GM21723 (cell line): Measurements from ENCODE around the gene S100A10.

Source experiments
- ATAC-seq: cut with Tn5 transposase; IDR thresholded peaks from one replicate; pipeline ENCODE4 v1.9.1; 2021; ENCODE audit warnings: mild to moderate bottlenecking, moderate library complexity; ENCODE audit not compliant: unreplicated experiment

Gene S100A10

DNA sequence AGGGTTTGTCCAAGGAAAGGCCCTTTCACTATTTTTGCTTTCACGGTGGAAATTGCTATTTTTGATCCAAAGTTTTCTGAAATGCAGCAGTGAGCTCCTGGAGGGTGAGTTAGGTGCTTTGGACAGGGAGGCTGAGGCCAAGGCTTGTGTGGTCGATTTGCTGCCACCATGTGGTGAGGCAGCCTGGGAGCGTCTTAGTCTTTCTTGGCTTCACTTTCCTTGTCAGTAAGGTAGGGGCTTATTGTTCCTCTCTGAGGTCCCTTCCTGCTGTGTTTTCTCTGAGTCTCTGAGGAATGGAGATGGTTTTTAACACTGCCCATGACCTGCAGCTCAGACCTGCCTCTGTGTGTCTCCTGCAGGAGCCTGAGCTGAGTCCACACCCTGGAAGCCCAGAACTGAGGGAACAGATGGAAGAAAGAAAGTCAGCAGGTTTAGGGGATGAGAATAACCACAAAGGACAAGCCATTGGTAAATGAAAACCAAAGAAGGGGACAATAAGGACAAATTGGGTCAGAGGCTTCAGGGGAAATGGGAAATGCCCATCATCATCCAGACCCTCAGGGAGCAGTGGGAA is 20.1 kb upstream of the S100A10 start:
- ATAC-seq: no peak

DNA sequence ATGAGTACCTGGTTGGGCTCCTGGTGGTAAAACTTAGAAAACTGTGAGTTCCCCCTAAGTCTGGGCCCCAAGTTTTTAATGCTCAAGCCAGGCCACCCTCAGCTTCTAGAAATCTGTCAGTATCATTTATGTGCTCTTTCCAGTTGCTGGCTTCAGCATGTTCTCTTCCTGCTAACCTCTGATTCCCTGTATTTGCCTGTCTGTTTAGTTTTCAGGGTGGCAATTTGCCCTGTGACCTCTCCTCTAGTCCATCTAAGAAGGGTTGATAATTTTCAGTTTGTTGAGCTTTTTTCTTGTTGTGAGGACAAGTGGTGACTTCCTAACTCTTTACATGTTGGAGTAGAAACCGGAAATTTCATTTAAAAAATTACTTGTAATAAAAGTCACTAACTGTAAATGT is 16.0 kb upstream of the S100A10 start:
- no peak for ATAC-seq

- ATAC-seq: no peak
Measured at GRCh38 chr1:152007047-152007446, 13.4 kb upstream of the S100A10 start.

- ATAC-seq: no peak
Measured at GRCh38 chr1:152005360-152005912, 11.8 kb upstream of the S100A10 start.

DNA sequence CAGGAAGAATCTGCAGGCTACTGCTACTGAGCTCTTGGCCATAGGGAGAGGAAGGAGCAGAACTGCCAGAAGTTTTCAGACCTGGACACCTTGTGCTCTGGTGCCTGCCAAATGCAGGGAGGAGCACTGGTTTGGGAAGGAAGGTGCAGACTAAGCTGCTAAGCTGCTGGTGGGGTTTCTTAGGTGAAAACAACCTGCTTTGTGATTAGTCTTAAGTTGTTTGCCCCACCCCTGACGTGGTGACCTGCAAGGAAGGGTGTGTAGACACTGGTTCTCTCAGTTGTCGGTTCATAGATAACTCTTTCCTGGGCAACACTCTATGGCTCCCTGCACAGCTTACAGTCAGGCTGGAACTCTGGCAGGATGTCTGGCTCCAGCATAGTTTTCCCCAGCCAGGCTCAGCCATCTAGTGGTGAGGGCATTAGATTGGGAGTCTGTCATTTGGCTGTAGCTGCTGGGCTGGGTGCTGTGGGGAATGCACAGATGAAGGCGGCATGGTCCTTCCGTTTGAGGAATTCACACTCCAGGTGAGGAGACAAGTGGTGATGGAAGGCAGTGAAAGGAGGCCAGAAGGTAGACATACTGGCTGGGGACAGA is 10.3 kb upstream of the S100A10 start:
- no peak for ATAC-seq

GRCh38 chr1:152002960-152003359 is 9.3 kb upstream of the S100A10 start:
- no peak for ATAC-seq

DNA sequence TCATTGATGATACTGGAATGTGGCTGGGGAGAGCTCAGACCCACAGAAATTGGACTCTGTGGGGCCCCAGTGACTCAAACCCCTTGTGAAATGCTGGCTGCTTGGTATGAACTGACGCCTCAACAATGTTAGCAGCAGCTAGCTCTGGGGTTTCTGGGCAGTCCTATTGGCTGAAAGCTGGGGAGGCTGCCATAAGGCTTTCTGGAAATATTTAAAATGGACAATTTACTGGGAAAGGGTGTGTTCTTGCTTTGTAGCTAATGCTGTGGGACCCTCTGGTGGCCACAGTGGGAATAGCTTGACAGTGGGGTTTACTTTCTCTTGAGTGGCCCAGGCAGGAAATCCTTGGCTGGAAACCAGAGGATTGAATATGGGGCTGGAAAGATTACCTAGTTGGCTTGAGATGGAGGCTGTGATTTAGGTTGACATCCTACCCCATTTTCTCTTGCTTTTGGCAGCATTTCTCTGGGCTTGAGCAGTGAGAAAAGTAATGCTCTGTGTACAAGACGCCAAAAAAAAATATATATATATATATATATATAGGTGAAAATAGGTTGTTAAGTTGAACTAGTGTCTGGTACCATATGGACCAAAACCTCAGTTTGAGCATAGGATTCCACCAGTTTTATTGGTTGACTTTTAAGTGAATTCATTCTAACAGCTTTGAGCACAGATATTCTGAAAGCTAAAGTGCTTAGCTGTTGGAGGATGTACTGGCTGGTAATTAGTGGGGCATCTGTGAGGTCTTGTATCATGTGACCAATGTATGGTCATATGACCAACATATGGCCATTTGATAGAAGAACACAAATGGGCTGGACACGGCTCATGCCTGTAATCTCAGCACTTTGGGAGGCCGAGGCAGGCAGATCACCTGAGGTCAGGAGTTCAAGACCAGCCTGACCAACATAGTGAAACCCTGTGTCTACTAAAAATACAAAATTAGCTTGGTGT is 8.2 kb upstream of the S100A10 start:
- no peak for ATAC-seq

DNA sequence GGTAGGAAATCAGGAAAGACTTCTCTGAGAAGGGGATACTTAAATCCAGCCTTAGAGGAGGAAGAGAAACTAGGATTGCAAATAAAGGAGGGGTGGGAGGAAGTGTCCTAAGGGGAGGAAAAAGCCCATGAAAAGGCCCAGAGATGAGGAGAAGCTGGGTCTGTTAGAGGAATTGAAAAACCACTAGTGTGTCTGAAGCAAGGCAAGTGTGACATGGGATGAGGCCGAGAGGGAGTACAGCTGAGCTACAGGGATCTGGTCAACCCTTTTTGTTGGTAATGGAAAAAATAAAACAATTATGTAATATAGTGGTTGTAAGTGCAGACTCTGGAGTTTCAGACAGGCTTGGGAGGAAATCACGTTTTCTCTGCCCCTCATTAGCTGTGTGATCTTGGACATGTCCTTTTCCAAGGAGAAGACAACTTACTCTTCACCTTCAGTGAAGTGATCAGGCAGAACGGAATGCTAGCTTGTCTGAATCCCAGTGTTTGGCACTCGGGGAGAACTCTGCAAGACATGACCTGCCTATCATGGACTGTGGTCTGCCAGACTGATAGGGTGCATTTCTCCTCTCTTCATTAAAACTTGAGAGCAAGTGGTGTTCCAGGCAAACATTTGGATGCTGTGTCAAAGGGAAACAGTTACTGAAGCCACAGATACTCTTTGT is 7.4 kb upstream of the S100A10 start:
- ATAC-seq: no peak

GRCh38 chr1:151998611-151999362 is 5.1 kb upstream of the S100A10 start:
- no peak for ATAC-seq

DNA sequence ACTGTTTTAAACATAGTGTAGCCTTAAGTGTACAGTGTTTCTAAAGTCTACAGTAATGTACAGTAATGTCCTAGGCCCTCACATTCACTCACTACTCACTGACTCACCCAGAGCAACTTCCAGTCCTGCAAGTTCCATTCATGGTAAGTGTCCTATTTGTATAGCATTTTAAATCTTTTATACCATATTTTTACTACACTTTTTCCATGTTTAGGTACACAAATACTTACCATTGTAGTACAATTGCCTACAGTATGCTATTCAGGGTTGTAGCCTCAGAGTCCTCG is 3.6 kb upstream of the S100A10 start:
- ATAC-seq: no peak

DNA sequence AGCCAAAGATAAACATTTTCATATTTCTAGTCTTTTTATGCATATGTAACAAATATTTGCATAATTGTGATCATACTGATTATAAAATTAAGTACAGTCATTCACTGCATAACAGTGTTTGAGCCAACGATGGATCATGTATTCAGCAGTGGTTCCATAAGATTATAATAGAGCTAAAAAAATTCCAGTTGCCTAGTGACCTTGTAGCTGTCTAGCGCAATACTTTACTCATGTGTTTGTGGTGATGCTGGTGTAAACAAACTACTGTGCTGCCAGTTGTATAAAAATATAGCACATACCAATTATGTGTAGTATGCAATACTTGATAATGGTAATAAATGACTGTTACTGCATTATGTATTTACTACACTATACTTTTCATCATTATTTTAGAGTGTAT is 2.1 kb upstream of the S100A10 start:
- ATAC-seq: no peak

GRCh38 chr1:151994956-151995355 is 1.3 kb upstream of the S100A10 start:
- ATAC-seq: no peak

DNA sequence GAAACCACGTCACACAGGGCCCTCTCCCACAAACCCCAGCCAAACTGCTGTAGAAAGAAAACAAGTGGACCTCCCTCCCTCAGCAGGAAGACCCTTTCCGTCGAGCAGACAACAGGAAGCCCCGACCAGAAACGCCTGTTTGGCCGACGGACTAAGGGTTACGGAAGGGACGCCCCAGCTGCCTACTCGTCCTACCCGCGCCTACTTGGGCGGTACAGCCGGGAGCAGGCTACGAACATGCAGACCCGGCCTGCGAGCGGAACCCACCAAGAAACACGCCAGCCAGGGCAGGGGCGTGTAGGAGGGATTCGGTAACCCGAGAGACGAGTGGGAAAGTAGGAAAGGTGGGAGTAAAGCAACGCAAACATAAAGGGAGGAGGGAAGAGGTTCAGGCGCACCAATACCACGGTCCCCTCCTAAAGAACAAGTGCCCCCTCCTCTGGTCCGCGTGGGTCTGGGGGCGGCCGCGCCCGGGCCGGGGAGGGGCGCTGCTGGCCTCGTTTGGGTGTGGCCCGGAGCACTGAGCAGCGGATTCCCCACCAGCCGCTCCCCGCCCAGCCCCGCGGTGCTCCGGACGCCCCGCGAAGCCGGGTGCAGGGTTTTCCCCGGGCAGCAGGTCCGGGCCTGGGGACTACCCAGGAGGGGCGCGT is 450 bp downstream of the S100A10 start:
- ATAC-seq: no peak

- ATAC-seq: no peak
Measured at GRCh38 chr1:151992303-151993083, 1.2 kb downstream of the S100A10 start.

DNA sequence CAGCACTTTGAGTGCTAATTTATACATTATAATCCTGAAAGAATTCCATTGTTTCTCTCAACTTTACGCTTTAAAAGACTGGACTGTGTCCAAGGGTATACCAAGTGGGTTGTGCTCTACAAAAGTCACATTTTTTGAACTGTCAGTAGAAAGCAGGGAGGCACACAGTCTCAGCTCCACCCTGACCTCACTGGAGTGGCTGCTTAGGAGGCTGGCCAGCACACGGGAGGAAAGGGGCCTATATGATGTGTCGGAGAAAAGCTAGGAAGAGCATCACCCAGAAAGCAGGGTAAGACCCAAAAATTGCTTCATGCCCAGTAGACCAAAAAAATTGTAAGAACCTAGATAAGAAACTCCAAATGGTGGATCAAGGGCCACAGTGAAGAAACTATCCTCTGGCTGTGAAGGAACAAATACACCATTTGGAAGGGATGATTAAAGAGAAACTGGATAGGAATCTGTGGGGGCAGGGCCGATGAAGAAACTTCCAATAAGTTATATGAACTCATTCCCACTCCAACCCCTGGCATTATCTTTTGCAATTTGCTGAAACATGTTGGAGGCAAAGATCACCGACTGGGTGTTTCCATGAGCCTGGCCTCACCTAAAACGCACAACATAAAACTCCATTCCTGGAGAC is 1.9 kb downstream of the S100A10 start:
- no peak for ATAC-seq

DNA sequence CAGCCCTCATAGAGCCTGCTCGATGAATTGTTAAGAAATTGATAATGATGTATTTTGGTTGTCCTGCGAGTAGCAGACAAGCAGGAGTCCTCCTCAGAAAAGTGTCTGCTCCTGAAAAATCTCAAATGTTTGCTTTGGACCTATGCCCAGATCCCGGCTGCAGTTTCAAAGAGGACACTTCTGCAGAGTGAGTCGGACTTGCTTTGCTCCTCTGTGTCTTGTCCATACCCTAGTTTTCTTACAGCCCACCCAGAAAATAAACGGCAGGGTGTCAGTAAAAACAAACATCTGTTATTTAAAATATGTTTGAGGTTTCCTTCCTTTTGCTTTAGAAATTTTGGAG is 2.8 kb downstream of the S100A10 start:
- no peak for ATAC-seq

GRCh38 chr1:151990058-151990855 is 3.4 kb downstream of the S100A10 start:
- no peak for ATAC-seq

- no peak for ATAC-seq
Measured at GRCh38 chr1:151989211-151989862, 4.3 kb downstream of the S100A10 start.
